GM23338 (cell line): Measurements from ENCODE around the gene FRAT1. TPM values are rescaled to one million over a fixed set of nuclear protein-coding genes. Genes with fewer than 3 reads are reported as not detected.

ENCODE experiments used
- ATAC-seq: fragments of 200-7000 bp; cut with Tn5 transposase; 3 replicates; pipeline ENCODE4 v1.9.1; 2020
- DNase-seq: peaks from one replicate; pipeline ENCODE4 v3.0.0-alpha.2; 2015; ENCODE audit warnings: low spot score
- H2AFZ ChIP-seq: fragments of 200-600 bp; sonication (generic); 2 replicates; pipeline ENCODE4 v1.8.0; 2016; ENCODE audit warnings: antibody characterized with exemption, mild to moderate bottlenecking, moderate library complexity
- H3F3A ChIP-seq: fragments of 200-600 bp; sonication (generic); replicated peaks from 2 replicates; pipeline ENCODE4 v1.8.0; 2017; ENCODE audit warnings: antibody characterized with exemption, mixed run types, low read depth
- H3K27ac ChIP-seq: fragments of 200-600 bp; sonication (generic); 2 replicates; pipeline ENCODE4 v1.6.1; 2016; ENCODE audit warnings: low read depth
- H3K27me3 ChIP-seq: fragments of 200-600 bp; sonication (generic); 2 replicates; pipeline ENCODE4 v1.8.0; 2016; ENCODE audit warnings: mild to moderate bottlenecking, mixed run types, moderate library complexity; ENCODE audit not compliant: insufficient read depth
- H3K36me3 ChIP-seq: fragments of 200-600 bp; sonication (generic); 2 replicates; pipeline ENCODE4 v1.8.0; 2016; ENCODE audit warnings: mild to moderate bottlenecking; ENCODE audit not compliant: insufficient read depth
- H3K4me1 ChIP-seq: fragments of 200-600 bp; sonication (generic); 2 replicates; pipeline ENCODE4 v1.8.0; 2016; ENCODE audit warnings: mild to moderate bottlenecking, moderate library complexity; ENCODE audit not compliant: insufficient read depth
- H3K4me2 ChIP-seq: fragments of 200-600 bp; sonication (generic); 2 replicates; pipeline ENCODE4 v1.7.1; 2017; ENCODE audit warnings: mixed run types
- H3K4me3 ChIP-seq: fragments of 200-600 bp; sonication (generic); 2 replicates; pipeline ENCODE4 v1.6.1; 2016; ENCODE audit warnings: mixed run types
- H3K79me2 ChIP-seq: fragments of 200-600 bp; sonication (generic); replicated peaks from 2 replicates; pipeline ENCODE4 v1.8.0; 2017; ENCODE audit warnings: mild to moderate bottlenecking; ENCODE audit not compliant: insufficient read depth
- H3K9me2 ChIP-seq: fragments of 200-600 bp; sonication (generic); 2 replicates; pipeline ENCODE4 v1.8.0; 2017; ENCODE audit not compliant: insufficient read depth
- H4K20me1 ChIP-seq: fragments of 200-600 bp; sonication (generic); replicated peaks from 2 replicates; pipeline ENCODE4 v1.8.0; 2017; ENCODE audit warnings: mild to moderate bottlenecking; ENCODE audit not compliant: insufficient read depth
- H3K27ac Mint-ChIP-seq: 2 replicates; pipeline ENCODE4 v1.8.0; 2020; ENCODE audit warnings: inconsistent platforms, mild to moderate bottlenecking, moderate library complexity, mixed read lengths
- H3K27me3 Mint-ChIP-seq: 3 replicates; pipeline ENCODE4 v1.8.0; 2022; ENCODE audit warnings: low read depth, mild to moderate bottlenecking, moderate library complexity, mixed read lengths, inconsistent platforms; ENCODE audit not compliant: insufficient read depth, poor library complexity
- H3K36me3 Mint-ChIP-seq: 3 replicates; pipeline ENCODE4 v1.8.0; 2021; ENCODE audit warnings: low read depth, mild to moderate bottlenecking, inconsistent platforms, moderate library complexity, mixed read lengths
- H3K4me1 Mint-ChIP-seq: 3 replicates; pipeline ENCODE4 v1.8.0; 2020; ENCODE audit warnings: mild to moderate bottlenecking, inconsistent platforms, mixed read lengths
- H3K4me3 Mint-ChIP-seq: 3 replicates; pipeline ENCODE4 v1.8.0; 2021; ENCODE audit warnings: moderate library complexity, mild to moderate bottlenecking, inconsistent platforms, mixed read lengths
- H3K9me3 Mint-ChIP-seq: 3 replicates; pipeline ENCODE4 v1.8.0; 2020; ENCODE audit warnings: moderate library complexity, mild to moderate bottlenecking, inconsistent platforms, mixed read lengths
- CREB1 ChIP-seq: fragments of 250-450 bp; sonication (Bioruptor Pico); IDR thresholded peaks from 2 replicates; pipeline ENCODE4 v1.5.0; 2020; ENCODE audit warnings: low read depth, mild to moderate bottlenecking, moderate library complexity
- CTCF ChIP-seq, 2 experiments: fragments of 200-600 bp in 1 of 2; sonication (generic) in 1 of 2; conservative IDR thresholded peaks; 2 replicates each; pipeline versions ENCODE4 v1.5.1 to v1.6.1; 2016 to 2017; ENCODE audit warnings: antibody characterized with exemption in 2 of 2, low read depth in 2 of 2, mild to moderate bottlenecking in 2 of 2, moderate library complexity in 1 of 2
- ETS1 ChIP-seq: IDR thresholded peaks from 2 replicates; pipeline ENCODE4 v1.6.1; 2016; ENCODE audit warnings: antibody characterized with exemption
- EZH2 ChIP-seq: fragments of 200-600 bp; sonication (generic); IDR thresholded peaks from one replicate; pipeline ENCODE4 v1.8.0; 2017; ENCODE audit warnings: antibody characterized with exemption, mild to moderate bottlenecking, low read depth; ENCODE audit not compliant: unreplicated experiment
- JUNB ChIP-seq: IDR thresholded peaks from one replicate; pipeline ENCODE4 v1.6.1; 2016; ENCODE audit warnings: antibody characterized with exemption; ENCODE audit not compliant: unreplicated experiment
- NANOG ChIP-seq: IDR thresholded peaks from 2 replicates; pipeline ENCODE4 v1.6.1; 2016; ENCODE audit warnings: antibody characterized with exemption, borderline replicate concordance
- POLR2AphosphoS5 ChIP-seq: IDR thresholded peaks from 2 replicates; pipeline ENCODE4 v1.6.1; 2016; ENCODE audit warnings: antibody characterized with exemption, low read depth
- STAT1 ChIP-seq: IDR thresholded peaks from one replicate; pipeline ENCODE4 v1.6.1; 2016; ENCODE audit warnings: antibody characterized with exemption; ENCODE audit not compliant: unreplicated experiment
- ZNF114 ChIP-seq: fragments of 250-450 bp; sonication (Bioruptor Pico); IDR thresholded peaks from 2 replicates; pipeline ENCODE4 v1.5.0; 2020; ENCODE audit warnings: mild to moderate bottlenecking, moderate library complexity
- ZNF331 ChIP-seq: fragments of 250-450 bp; sonication (Bioruptor Pico); IDR thresholded peaks from 2 replicates; pipeline ENCODE4 v1.5.0; 2020; ENCODE audit warnings: low read depth, mild to moderate bottlenecking, moderate library complexity
- ZNF462 ChIP-seq: fragments of 250-450 bp; sonication (Bioruptor Pico); IDR thresholded peaks from 2 replicates; pipeline ENCODE4 v1.5.0; 2020; ENCODE audit warnings: mild to moderate bottlenecking, moderate library complexity
- polyA plus RNA-seq: library from polyadenylated mRNA; unstranded; fragments of >200 nt; fragmentation: Nextera tagmentation; extraction: Ambion mirVana; gene quantifications from 2 replicates; pipeline ENCODE4 v1.2.1, GENCODE V29; 2016
- total RNA-seq: library from RNA; depleted of rRNA; stranded (reverse); fragments of >200 nt; shearing (Covaris generic); gene quantifications from 2 replicates; pipeline ENCODE4 v1.2.3, GENCODE V29; 2014

FRAT1 gene
- total and polyA plus RNA-seq, 2 experiments from 2014 or later, result 1.4 to 8.5 TPM

DNA sequence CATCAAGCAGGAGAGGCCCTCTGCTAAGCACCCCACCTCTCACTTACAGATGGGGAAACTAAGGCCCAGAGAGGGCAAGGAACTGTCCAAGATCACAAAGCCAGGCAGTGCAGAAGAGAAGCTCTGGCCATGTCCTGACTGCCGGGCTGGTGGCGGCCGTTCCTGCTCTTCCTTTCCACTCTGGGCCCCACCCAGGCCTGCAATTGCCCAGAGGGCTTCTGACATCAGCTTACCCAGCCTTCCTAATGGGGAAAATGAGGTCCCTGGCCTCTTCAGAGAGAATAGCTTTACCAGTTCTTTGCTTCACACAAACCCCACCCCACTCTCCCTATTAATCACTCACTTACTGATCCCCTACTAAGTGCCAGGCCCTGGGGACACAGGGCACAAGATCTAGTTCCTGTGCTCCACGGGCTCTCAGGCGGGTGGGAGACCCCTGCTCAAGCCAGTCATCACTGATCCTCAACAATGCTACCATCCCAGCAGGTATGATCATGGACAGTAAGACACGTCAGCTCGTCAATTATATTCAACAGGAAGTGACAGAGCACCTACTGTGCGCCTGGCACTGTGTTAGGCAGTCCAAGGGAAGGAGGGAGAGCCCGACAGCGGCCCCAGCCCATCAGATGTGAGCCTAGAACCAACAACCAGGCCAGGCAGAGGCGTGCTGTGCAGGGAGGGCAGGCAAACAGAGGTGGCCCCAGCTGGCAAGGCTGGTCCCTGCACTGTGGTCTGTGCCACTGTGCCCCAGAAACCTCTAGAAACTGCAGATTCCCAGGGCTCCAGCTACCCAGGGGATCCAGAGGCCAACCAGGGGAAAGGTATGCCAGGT lies 41.9 kb downstream of the FRAT1 start:
- no peak for DNase-seq
- no peak for TF ChIP-seq CREB1 (CRISPR knock-in tag)
- no peak for TF ChIP-seq EZH2
- no peak for TF ChIP-seq ZNF462 (CRISPR knock-in tag)
- no peak for TF ChIP-seq ZNF114
- no peak for TF ChIP-seq CTCF (conservative IDR thresholded peaks at IDR 0.05; ENCODE audit: low read depth in 2 of 2)
- TF ChIP-seq ZNF331, result no peak
- no peak for TF ChIP-seq NANOG
- TF ChIP-seq ETS1, result no peak
- TF ChIP-seq JUNB, result no peak
- no peak for TF ChIP-seq STAT1
- TF ChIP-seq POLR2AphosphoS5, result no peak
- H3K27ac Mint-ChIP-seq, result no peak overlapping the region
- H3K36me3 Mint-ChIP-seq, result peaks cover 69% of the 10 kb centered on the region
- Histone ChIP-seq H3K4me3 (no peak overlapping the region), H3K4me2 (no peak overlapping the region), H3K36me3 (peaks cover 17% of the 10 kb centered on the region), H3F3A (peaks cover 12% of the 10 kb centered on the region), H3K9me2 (no peaks in the 10 kb centered on the region), H3K27me3 (no peaks in the 10 kb centered on the region), H3K79me2 (no peaks in the 10 kb centered on the region), H3K27ac (no peak overlapping the region), H4K20me1 (no peaks in the 10 kb centered on the region; the same call in 1 of the 2 replicates), H2AFZ (no peak overlapping the region), H3K4me1 (no peaks in the 10 kb centered on the region)
- peaks cover 10% of the 10 kb centered on the region for H3K27me3 Mint-ChIP-seq
- no peak overlapping the region for H3K4me3 Mint-ChIP-seq
- no peaks in the 10 kb centered on the region; the same call in 1 of the 3 replicates for H3K4me1 Mint-ChIP-seq
- H3K9me3 Mint-ChIP-seq, result no peaks in the 10 kb centered on the region; the same call in 2 of the 3 replicates
- no peak for ATAC-seq
